Measurements from ENCODE around the gene GPAM. TPM values are rescaled to one million over a fixed set of nuclear protein-coding genes. Genes with fewer than 3 reads are reported as not detected.

GPAM gene
- total RNA-seq, 4 donors from 2014 or later: 6.9 to 15.1 (median 10.9) TPM

DNA sequence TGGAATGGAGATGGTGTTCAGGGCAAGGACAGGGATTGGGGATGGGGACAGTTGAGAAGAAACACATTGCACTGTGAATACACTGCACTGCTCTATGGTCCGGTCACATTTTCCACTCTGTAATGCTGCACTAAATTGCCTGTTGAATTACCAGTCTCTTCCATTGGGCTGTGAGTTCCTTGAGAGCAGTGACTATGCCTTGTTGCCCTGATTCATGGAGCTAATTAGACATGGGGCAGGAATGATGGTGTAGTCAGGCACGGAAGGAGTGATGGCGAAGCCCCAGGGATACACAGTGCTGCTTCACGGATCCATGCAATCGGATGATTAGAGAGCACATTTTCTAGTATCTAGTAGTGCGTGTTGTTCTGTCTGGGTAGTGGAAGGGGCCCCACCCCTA lies 25.4 kb upstream of the GPAM start:
- Histone ChIP-seq H3K4me3 (no peak overlapping the region), H3K36me3 (no peaks in the 10 kb centered on the region), H3K27me3 (no peaks in the 10 kb centered on the region), H3K4me1 (peaks cover 0 to 17% (median 0%) of the 10 kb centered on the region in 3 donors), H3K9me3 (no peaks in the 10 kb centered on the region), H3K27ac (no peak overlapping the region)
- 61 to 63% methylated on average over 3 to 6 of the region's 6 CpGs for WGBS, 2 donors (ENCODE audit: low coverage in 1 of 2)
- no peak for ATAC-seq
- TF ChIP-seq POLR2AphosphoS5 (IDR thresholded peaks at IDR 0.05) (no peak), POLR2A (IDR thresholded peaks at IDR 0.05) (no peak), EP300 (IDR thresholded peaks at IDR 0.05) (no peak)
- TF ChIP-seq, protein P1, sequence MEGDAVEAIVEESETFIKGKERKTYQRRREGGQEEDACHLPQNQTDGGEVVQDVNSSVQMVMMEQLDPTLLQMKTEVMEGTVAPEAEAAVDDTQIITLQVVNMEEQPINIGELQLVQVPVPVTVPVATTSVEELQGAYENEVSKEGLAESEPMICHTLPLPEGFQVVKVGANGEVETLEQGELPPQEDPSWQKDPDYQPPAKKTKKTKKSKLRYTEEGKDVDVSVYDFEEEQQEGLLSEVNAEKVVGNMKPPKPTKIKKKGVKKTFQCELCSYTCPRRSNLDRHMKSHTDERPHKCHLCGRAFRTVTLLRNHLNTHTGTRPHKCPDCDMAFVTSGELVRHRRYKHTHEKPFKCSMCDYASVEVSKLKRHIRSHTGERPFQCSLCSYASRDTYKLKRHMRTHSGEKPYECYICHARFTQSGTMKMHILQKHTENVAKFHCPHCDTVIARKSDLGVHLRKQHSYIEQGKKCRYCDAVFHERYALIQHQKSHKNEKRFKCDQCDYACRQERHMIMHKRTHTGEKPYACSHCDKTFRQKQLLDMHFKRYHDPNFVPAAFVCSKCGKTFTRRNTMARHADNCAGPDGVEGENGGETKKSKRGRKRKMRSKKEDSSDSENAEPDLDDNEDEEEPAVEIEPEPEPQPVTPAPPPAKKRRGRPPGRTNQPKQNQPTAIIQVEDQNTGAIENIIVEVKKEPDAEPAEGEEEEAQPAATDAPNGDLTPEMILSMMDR (IDR thresholded peaks at IDR 0.05): no peak

DNA sequence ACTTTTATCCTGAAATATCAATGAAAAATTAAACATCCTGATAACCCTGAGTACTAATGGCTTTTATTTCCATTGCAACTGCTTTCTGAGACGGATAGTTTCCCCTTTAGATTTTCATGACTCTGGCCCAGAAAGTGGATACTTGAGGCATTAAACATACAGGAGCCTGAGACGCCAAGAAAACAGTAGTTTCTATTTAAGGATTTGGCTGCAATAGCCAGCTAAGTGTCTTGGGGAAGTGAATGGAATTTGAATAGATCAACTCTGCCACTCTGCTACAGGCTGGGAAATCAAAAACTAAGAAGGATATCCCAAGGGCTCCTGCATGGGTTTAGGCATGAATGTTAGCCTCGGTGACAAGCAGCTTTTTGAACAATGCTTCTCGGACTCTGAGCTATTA lies 24.7 kb upstream of the GPAM start:
- Histone ChIP-seq H3K4me3 (no peak overlapping the region), H3K27ac (no peak overlapping the region), H3K4me1 (peaks cover 0 to 17% (median 0%) of the 10 kb centered on the region in 3 donors), H3K27me3 (no peaks in the 10 kb centered on the region), H3K36me3 (no peaks in the 10 kb centered on the region), H3K9me3 (no peaks in the 10 kb centered on the region)
- no peak for ATAC-seq
- TF ChIP-seq, protein P1 (IDR thresholded peaks at IDR 0.05): no peak
- TF ChIP-seq EP300 (IDR thresholded peaks at IDR 0.05) (no peak), POLR2AphosphoS5 (IDR thresholded peaks at IDR 0.05) (no peak), POLR2A (IDR thresholded peaks at IDR 0.05) (no peak)
- WGBS, 2 donors (ENCODE audit: low coverage in 1 of 2): 17 to 29% methylated on average over 3 to 4 of the region's 4 CpGs

DNA sequence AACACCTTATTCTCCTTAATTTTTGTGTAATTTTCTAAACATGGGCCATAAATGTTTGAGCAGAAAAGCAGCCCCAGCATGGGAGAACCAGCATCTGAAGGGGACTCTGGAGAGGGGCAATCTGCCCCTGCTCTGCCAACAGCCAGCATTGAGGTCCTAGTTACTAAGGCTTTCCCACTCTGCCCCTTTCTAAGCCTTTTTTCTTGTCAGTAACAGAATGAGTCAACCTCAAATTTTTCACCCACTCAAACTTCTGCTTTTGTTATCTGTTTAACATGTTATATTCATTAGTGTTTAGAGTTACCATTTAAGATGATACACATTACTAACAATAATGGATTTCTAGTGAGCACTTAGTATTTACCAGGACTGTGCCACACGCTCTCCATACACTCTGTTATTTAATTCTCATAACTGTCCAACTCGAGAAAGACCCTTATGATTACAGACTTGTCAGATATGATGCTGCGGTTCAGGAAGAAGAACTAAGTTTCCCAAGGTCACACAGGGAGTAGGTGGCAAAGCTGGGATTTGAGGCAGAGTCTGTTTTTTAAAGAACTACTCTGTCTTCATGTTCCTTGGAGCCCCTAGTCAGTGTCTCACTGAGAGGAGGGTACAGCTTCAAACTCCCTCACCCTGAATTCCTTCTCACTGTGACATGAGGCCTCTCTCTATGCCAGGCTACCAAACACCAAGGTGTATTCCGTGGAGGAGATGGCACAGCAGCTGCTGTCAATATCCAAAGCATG lies 19.9 kb upstream of the GPAM start:
- H3K9me3 ChIP-seq: no peaks in the 10 kb centered on the region
- TF ChIP-seq POLR2AphosphoS5 (IDR thresholded peaks at IDR 0.05): no peak
- no peak for TF ChIP-seq POLR2A (IDR thresholded peaks at IDR 0.05)
- TF ChIP-seq, protein P1 (IDR thresholded peaks at IDR 0.05): no peak
- no peak for TF ChIP-seq EP300 (IDR thresholded peaks at IDR 0.05)
- H3K4me1 ChIP-seq: peaks cover 0 to 11% (median 0%) of the 10 kb centered on the region in 3 donors
- no peaks in the 10 kb centered on the region for H3K36me3 ChIP-seq
- no peak overlapping the region for H3K4me3 ChIP-seq
- ATAC-seq: no peak
- 70 to 78% methylated on average over 3 of the region's 4 CpGs for whole genome bisulfite sequencing, 2 donors (ENCODE audit: low coverage in 1 of 2)
- H3K27me3 ChIP-seq: no peaks in the 10 kb centered on the region
- H3K27ac ChIP-seq: no peak overlapping the region

DNA sequence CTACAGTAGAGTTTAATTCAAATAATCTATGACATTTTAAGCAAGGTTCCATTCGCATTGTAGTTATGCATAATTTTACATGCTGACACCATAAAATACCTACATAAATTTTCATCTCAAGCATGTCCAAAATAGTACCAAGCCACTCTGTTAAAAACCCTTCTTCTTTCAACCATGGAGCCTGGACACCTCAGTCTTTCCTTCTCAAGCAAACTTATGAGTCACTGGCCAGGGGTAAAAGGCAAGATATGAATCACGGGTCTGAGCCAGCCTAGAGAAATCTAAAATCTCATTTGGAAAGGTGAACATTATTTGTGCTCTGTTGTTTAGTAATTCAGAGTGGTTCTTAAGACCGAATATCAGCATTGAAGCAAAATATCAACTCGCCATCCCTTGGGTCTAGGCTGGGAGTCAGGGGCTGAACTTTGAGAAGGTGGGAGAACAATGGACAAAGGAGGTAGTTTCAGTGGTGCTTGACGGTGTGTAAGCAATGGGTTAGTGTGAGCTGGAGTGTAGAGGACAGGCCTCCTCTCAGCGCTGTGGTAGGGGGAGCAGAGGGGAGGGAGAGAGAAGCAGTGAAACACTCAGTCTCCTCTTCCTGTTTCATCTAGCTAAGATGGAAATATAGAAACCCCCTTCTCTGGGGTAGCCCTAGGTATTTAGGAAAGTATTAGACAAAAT lies 19.1 kb upstream of the GPAM start:
- no peak for ATAC-seq
- H3K27me3 ChIP-seq: no peaks in the 10 kb centered on the region
- 72 to 77% methylated on average over 5 to 6 of the region's 6 CpGs for WGBS, 2 donors (ENCODE audit: low coverage in 1 of 2)

More for the DNA sequence above, 19.1 kb upstream of the GPAM start:
- Histone ChIP-seq H3K27ac (no peak overlapping the region), H3K4me3 (no peak overlapping the region), H3K4me1 (peaks cover 0 to 3% (median 0%) of the 10 kb centered on the region in 3 donors), H3K9me3 (no peaks in the 10 kb centered on the region), H3K36me3 (no peaks in the 10 kb centered on the region)
- no peak for TF ChIP-seq POLR2A (IDR thresholded peaks at IDR 0.05)
- TF ChIP-seq, protein P1 (IDR thresholded peaks at IDR 0.05): no peak
- no peak for TF ChIP-seq EP300 (IDR thresholded peaks at IDR 0.05)
- TF ChIP-seq POLR2AphosphoS5 (IDR thresholded peaks at IDR 0.05): no peak

Data from gastroesophageal sphincter (tissue), 4 donors.